Breast epithelium (tissue), 3 donors: ENCODE measurements around the gene ODF4.

Experiments
- POLR2AphosphoS5 ChIP-seq, 3 donors: sonication (generic); formaldehyde crosslinking; IDR thresholded peaks; one replicate each; pipeline ENCODE4 v1.6.1; 2017; ENCODE audit warnings: antibody characterized with exemption in 3 of 3
- TF ChIP-seq, protein P1 (sequence below), 3 donors: fragments of 450-650 bp; IDR thresholded peaks; one replicate each; pipeline ENCODE4 v1.5.1; 2016 to 2017; ENCODE audit warnings: antibody characterized with exemption in 3 of 3, mild to moderate bottlenecking in 3 of 3, moderate library complexity in 3 of 3

DNA sequence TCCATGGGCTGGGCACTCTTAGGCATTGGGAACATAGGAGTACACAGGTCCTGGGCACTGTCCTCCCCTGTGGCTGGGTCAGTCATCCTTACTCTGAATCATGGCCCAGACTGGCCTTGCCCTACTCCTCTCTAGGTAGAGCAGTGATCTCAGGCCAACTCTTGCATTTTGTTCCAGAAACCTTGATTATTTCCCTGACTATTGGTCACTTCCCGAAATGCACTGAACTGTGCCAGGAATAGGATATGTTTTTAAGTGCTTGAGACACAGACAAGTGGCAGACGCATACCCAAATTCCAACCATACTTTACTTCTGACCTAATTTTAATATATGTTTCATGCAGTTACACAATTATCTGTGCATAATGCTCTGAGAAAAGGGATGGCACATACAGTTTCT lies 26.6 kb downstream of the ODF4 start:
- TF ChIP-seq, protein P1, sequence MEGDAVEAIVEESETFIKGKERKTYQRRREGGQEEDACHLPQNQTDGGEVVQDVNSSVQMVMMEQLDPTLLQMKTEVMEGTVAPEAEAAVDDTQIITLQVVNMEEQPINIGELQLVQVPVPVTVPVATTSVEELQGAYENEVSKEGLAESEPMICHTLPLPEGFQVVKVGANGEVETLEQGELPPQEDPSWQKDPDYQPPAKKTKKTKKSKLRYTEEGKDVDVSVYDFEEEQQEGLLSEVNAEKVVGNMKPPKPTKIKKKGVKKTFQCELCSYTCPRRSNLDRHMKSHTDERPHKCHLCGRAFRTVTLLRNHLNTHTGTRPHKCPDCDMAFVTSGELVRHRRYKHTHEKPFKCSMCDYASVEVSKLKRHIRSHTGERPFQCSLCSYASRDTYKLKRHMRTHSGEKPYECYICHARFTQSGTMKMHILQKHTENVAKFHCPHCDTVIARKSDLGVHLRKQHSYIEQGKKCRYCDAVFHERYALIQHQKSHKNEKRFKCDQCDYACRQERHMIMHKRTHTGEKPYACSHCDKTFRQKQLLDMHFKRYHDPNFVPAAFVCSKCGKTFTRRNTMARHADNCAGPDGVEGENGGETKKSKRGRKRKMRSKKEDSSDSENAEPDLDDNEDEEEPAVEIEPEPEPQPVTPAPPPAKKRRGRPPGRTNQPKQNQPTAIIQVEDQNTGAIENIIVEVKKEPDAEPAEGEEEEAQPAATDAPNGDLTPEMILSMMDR (IDR thresholded peaks at IDR 0.05): no peak
- peak in 1 of 3 donors; percentile 17 for TF ChIP-seq POLR2AphosphoS5 (IDR thresholded peaks at IDR 0.05)
